ENCODE measurements around the gene GARIN6.

DNA sequence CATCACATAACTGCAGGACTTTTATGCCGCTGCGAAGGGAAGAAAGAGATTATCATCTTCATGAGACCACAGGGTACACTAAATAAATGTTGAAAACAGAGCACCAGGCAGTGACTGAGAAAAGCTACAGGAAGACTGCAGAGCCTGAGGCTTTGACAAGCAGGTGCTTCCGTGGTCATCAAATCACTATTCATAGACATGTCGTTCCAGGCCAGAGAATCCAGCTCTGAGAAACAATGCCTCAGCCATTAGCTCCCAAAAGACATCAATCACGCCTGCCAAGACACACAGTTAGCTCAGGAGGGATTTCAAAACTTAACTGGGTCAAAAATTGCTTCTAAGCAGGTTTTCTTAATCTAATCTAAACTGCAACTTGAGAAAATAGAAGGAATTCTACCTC is 47.2 kb upstream of the GARIN6 start:
- TF ChIP-seq SP1 (IDR thresholded peaks at IDR 0.05; ENCODE audit: low read depth) (no peak), POLR2AphosphoS5 (IDR thresholded peaks at IDR 0.05; ENCODE audit: low read depth, low read length) (no peak), POLR2A (IDR thresholded peaks at IDR 0.05; ENCODE audit: borderline replicate concordance, extremely low read depth, insufficient read depth, insufficient read length) (no peak), CEBPB (IDR thresholded peaks at IDR 0.05; ENCODE audit: low read depth) (no peak), EZH2 (IDR thresholded peaks at IDR 0.05) (no peak), RAD21 (IDR thresholded peaks at IDR 0.05; ENCODE audit: low read depth) (no peak)
- TF ChIP-seq, protein P1, sequence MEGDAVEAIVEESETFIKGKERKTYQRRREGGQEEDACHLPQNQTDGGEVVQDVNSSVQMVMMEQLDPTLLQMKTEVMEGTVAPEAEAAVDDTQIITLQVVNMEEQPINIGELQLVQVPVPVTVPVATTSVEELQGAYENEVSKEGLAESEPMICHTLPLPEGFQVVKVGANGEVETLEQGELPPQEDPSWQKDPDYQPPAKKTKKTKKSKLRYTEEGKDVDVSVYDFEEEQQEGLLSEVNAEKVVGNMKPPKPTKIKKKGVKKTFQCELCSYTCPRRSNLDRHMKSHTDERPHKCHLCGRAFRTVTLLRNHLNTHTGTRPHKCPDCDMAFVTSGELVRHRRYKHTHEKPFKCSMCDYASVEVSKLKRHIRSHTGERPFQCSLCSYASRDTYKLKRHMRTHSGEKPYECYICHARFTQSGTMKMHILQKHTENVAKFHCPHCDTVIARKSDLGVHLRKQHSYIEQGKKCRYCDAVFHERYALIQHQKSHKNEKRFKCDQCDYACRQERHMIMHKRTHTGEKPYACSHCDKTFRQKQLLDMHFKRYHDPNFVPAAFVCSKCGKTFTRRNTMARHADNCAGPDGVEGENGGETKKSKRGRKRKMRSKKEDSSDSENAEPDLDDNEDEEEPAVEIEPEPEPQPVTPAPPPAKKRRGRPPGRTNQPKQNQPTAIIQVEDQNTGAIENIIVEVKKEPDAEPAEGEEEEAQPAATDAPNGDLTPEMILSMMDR (IDR thresholded peaks at IDR 0.05 in 2 of 3, conservative IDR thresholded peaks at IDR 0.05 in 1 of 3; ENCODE audit: borderline replicate concordance in 1 of 3, insufficient read depth in 1 of 3, low read depth in 2 of 3, low read length in 2 of 3): no peak

Measured in HCT116 (cell line).